CD4-positive, CD25-positive, alpha-beta regulatory T cell (primary cell): Measurements from ENCODE around the gene PROSER1. TPM values are rescaled to one million over a fixed set of nuclear protein-coding genes. Genes with fewer than 3 reads are reported as not detected.
"Not testable (repeated sequence)": the region's sequence is repeated elsewhere in the genome, so short reads cannot be mapped to it uniquely, and the experiment has no call there.

ENCODE experiments used
- ATAC-seq, 2 donors: fragments of 150-1000 bp; cut with Tn5 transposase; one replicate each; pipeline ENCODE4 v1.10.0; 2021; ENCODE audit warnings: low read depth in 2 of 2, moderate number of reproducible peaks in 2 of 2, moderate library complexity in 1 of 2
- DNase-seq, 3 donors: peaks; one replicate each; pipeline versions ENCODE4 v3.0.0 to v3.0.0-alpha.2; 2012 to 2022; ENCODE audit warnings: mixed read lengths in 1 of 3
- H3K27ac ChIP-seq: one replicate; pipeline ENCODE4 v1.7.0; 2013; ENCODE audit warnings: mild to moderate bottlenecking, low read length; ENCODE audit not compliant: insufficient read depth, poor library complexity, severe bottlenecking
- H3K27me3 ChIP-seq: one replicate; pipeline ENCODE4 v1.7.0; 2013; ENCODE audit warnings: low read length; ENCODE audit not compliant: control insufficient read depth, insufficient read depth
- H3K36me3 ChIP-seq: one replicate; pipeline ENCODE4 v1.7.0; 2013; ENCODE audit warnings: mild to moderate bottlenecking, low read length, moderate library complexity; ENCODE audit not compliant: control insufficient read depth, insufficient read depth
- H3K4me1 ChIP-seq: 2 replicates; pipeline ENCODE4 v1.7.0; 2013; ENCODE audit warnings: mild to moderate bottlenecking, low read length; ENCODE audit not compliant: insufficient read depth, control insufficient read depth, poor library complexity, severe bottlenecking
- H3K4me3 ChIP-seq: one replicate; pipeline ENCODE4 v1.7.0; 2013; ENCODE audit warnings: low read depth, mild to moderate bottlenecking, low read length, moderate library complexity
- H3K9me3 ChIP-seq, 2 experiments: 1 replicate in 1 of 2; 2 replicates in 1 of 2; pipeline ENCODE4 v1.7.0; 2013; ENCODE audit warnings: low read length in 2 of 2, mild to moderate bottlenecking in 1 of 2, moderate library complexity in 1 of 2; ENCODE audit not compliant: control insufficient read depth in 2 of 2
- H3K27ac Mint-ChIP-seq, 3 donors: one replicate each; pipeline ENCODE4 v1.8.0; 2020 to 2022; ENCODE audit warnings: mild to moderate bottlenecking in 3 of 3, mixed read lengths in 3 of 3, moderate library complexity in 2 of 3
- H3K27me3 Mint-ChIP-seq: one replicate; pipeline ENCODE4 v1.8.0; 2022; ENCODE audit warnings: mild to moderate bottlenecking, mixed read lengths
- H3K36me3 Mint-ChIP-seq: one replicate; pipeline ENCODE4 v1.8.0; 2020; ENCODE audit warnings: mixed read lengths
- H3K4me1 Mint-ChIP-seq, 4 donors: one replicate each; pipeline ENCODE4 v1.8.0; 2020 to 2022; ENCODE audit warnings: mixed read lengths in 4 of 4, mild to moderate bottlenecking in 1 of 4
- H3K4me3 Mint-ChIP-seq, 4 donors: one replicate each; pipeline ENCODE4 v1.8.0; 2020 to 2022; ENCODE audit warnings: mild to moderate bottlenecking in 4 of 4, mixed read lengths in 4 of 4, moderate library complexity in 3 of 4
- H3K9me3 Mint-ChIP-seq, 7 donors: one replicate each; pipeline ENCODE4 v1.8.0; 2020 to 2022; ENCODE audit warnings: mixed read lengths in 7 of 7, mild to moderate bottlenecking in 3 of 7, moderate library complexity in 2 of 7
- polyA plus RNA-seq, 4 donors: library from polyadenylated mRNA; unstranded; fragments of 300-500 nt; fragmentation: Illumina TruSeq; gene quantifications; one replicate each; pipeline ENCODE4 v1.2.3, GENCODE V29; 2021
- total RNA-seq: library from RNA; stranded (reverse); gene quantifications from one replicate; pipeline ENCODE4 v1.2.3, GENCODE V29; 2022

PROSER1 gene
- total RNA-seq, result 42.9 TPM
- polyA plus RNA-seq, result 10 to 100 TPM; 10.7 to 15.2 (median 13.3) TPM

DNA sequence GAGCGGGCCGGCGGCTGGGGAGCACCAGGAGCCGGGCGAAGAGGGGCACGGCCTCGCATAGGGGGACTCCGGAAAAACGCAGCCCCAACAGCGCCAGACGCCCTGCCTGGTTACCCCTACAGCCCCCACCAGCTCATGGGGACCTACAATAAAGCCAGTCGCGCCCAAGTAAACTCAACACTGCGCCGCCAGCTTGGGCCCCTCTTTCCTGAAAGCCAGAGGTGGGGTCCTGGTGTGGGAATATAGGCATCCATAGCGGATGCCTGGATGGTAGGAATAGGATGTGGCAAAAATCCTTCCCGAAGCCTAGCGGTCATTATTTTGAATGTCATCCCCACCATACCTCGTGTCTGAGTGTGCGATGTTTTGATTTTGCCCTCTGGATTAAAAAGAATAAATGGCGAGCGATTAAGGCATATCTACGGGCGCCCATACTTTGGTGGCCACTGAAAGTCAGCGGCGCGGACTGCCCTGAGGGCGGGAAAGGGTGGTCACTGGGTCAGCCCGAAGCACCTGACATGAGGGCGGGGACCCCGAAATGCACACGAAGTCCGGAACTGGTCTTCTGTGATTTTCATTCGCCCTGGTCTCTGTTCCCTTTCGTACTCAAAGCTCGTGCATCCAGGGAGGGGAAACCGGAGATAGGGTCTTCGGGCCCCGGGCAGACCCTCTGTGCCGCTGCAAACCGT, at the start of gene PROSER1, which contains the start of gene NHLRC3:
PROSER1 (minus strand) TSS at position 210 of the 689 bp plus-strand sequence. CDS start 847 bp downstream, outside the sequence.
NHLRC3 (plus strand) TSS at position 577 of the 689 bp plus-strand sequence. CDS start 184 bp downstream, outside the sequence.
- no peaks in the 10 kb centered on the region for H3K9me3 Mint-ChIP-seq
- H3K36me3 Mint-ChIP-seq, result peaks cover 4% of the 10 kb centered on the region
- H3K9me3 ChIP-seq, result no peaks in the 10 kb centered on the region
- DNase-seq (peak; percentile 70 to 86 (median 83)), ATAC-seq (peak; percentile 80 to 81)
- peak within 1 kb of the TSS; percentile 99 for H3K4me3 ChIP-seq
- no peaks in the 10 kb centered on the region for H3K27me3 Mint-ChIP-seq
- peak within 1 kb of the TSS; percentile 80 for H3K27ac ChIP-seq
- H3K27me3 ChIP-seq, result no peaks in the 10 kb centered on the region
- H3K4me3 Mint-ChIP-seq, result peak within 1 kb of the TSS; percentile 94 to 99 (median 97)
- H3K4me1 ChIP-seq, result peaks cover 45% of the 10 kb centered on the region
- H3K36me3 ChIP-seq, result no peaks in the 10 kb centered on the region
- peak within 1 kb of the TSS; percentile 97 to 98 (median 98) for H3K27ac Mint-ChIP-seq
- H3K4me1 Mint-ChIP-seq, result peaks cover 34 to 66% (median 51%) of the 10 kb centered on the region in 4 donors

DNA sequence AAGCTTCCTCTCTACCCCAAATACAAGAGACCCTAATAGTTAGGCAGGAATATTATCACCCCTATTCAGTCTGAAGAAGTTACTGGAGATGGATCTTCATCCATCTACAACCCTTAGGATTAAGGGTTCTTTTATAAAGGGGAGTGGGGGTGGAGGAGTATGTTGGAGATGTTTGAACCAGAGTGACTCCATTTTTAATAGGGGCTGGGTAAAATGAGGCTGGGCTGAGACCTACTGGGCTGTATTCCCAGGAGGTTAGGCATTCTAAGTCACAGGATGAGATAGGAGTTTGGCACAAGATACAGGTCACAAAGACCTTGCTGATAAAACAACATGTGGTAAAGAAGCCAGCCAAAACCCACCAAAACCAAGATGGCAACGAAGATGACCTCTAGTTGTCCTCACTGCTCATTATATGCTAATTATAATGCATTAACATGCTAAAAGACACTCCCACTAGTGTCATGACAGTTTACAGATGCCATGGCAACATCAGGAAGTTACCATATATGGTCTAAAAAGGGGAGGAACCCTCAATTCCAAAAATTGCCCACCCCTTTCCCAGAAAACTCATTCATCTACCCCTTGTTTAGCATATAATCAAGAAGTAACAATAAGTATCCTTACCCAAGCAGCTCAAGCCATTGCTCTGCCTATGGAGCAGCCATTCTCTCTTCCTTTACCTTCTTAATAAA, 48.5 kb upstream of the PROSER1 start:
- not testable (repeated sequence) for H3K9me3 ChIP-seq, H3K36me3 Mint-ChIP-seq, H3K4me3 ChIP-seq, H3K4me1 ChIP-seq, H3K4me1 Mint-ChIP-seq, H3K27ac ChIP-seq, DNase-seq, H3K9me3 Mint-ChIP-seq, H3K27me3 ChIP-seq, H3K4me3 Mint-ChIP-seq, ATAC-seq, H3K27me3 Mint-ChIP-seq, H3K27ac Mint-ChIP-seq, H3K36me3 ChIP-seq

DNA sequence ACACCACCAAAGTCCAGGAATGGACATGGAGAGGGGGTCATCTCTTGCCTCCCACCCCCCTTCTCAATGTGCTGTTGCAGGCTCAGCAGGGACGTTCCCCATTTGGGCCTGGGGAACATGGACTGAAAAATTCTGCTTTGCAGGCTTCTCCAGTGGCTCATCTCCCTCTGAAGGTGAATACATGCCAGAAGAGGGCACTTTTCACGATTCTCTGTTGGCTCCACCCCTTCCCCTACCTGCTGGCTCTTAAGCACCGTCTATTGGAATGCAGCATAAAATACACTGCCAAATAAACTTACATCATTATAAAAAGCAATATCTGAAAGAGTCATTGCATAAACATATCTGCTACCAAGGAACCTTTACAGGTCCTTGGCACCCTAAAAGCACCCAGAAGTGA, 36.1 kb upstream of the PROSER1 start:
- Histone ChIP-seq H3K4me1 (no peaks in the 10 kb centered on the region), H3K9me3 (peaks cover 0 to 3% of the 10 kb centered on the region in 2 experiments), H3K27me3 (peaks cover 25% of the 10 kb centered on the region), H3K4me3 (no peak overlapping the region), H3K27ac (no peak overlapping the region), H3K36me3 (no peaks in the 10 kb centered on the region)
- H3K27ac Mint-ChIP-seq, result no peak overlapping the region
- no peak overlapping the region for H3K4me3 Mint-ChIP-seq
- H3K4me1 Mint-ChIP-seq, result no peaks in the 10 kb centered on the region
- H3K9me3 Mint-ChIP-seq, result peaks cover 0 to 6% (median 0%) of the 10 kb centered on the region in 7 donors
- peaks cover 29% of the 10 kb centered on the region for H3K27me3 Mint-ChIP-seq
- DNase-seq, result no peak
- no peaks in the 10 kb centered on the region for H3K36me3 Mint-ChIP-seq
- ATAC-seq, result no peak

DNA sequence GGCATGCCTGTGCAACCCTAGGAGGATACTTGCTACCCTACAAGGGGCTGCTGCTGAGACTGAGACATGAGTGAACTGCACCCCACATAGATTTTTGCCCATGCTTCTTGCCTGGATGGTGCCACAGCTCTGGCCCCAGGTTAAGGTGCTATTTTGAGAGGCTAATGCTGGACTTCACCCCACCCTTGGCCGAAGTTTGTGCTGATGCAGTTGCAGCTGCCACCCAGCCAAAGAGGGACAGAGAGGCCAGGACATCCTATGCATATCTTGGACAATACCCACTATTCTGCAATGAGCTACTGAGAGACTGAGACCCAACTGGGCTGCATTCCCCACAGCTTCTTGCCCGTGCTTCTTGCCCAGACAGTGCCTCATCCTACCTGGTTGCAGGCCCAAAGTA, 35.0 kb upstream of the PROSER1 start:
- no peak for ATAC-seq
- Histone ChIP-seq H3K4me1 (no peaks in the 10 kb centered on the region), H3K36me3 (no peaks in the 10 kb centered on the region), H3K4me3 (no peak overlapping the region), H3K9me3 (peaks cover 0 to 3% of the 10 kb centered on the region in 2 experiments), H3K27ac (no peak overlapping the region), H3K27me3 (peaks cover 25% of the 10 kb centered on the region)
- Mint-ChIP-seq H3K36me3 (no peaks in the 10 kb centered on the region), H3K9me3 (peaks cover 0 to 6% (median 0%) of the 10 kb centered on the region in 7 donors), H3K4me3 (no peak overlapping the region), H3K27ac (no peak overlapping the region), H3K4me1 (no peaks in the 10 kb centered on the region), H3K27me3 (peaks cover 24% of the 10 kb centered on the region)
- DNase-seq, result no peak

DNA sequence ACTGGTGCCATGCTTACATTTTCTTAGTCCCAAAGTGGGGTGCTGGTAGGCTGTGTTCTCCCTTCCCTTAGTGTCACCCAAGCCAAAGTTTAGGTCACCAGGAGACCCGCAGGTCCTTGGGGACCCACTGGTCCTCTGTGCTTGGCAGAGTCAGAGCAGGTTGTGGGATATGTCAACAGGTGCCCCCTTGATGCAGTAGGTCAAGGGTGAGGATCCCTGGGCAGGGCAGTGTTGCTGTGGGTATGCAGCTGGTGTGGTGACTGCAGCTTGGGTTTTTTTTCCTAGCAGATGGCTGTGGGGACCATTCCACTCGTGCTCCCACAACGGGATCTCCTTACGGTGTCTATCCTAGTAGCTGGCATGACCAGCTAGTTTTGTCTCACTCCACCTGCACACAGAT, 24.1 kb upstream of the PROSER1 start:
- H3K4me1 ChIP-seq, result no peaks in the 10 kb centered on the region
- no peak overlapping the region for H3K4me3 Mint-ChIP-seq

DNA sequence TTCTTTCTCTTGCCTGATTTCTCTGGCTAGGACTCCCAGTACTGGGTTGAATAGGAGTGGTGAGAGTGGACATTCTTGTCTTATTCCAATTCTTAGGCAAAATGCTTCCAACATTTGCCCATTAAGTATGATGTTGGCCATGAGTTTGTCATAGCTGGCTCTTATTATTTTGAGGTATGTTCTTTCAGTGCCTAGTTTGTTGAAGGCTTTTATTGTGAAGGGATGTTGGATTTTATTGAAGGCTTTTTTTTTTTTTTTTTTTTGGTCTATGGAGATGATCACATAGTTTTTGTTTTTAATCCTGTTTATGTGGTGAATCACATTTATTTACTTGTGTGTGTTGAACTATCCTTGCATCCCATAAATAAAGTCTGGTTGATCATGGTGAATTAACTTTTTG, 20.2 kb upstream of the PROSER1 start:
- no peak for DNase-seq
- ATAC-seq, result no peak
- Mint-ChIP-seq H3K4me1 (peaks cover 6 to 34% (median 25%) of the 10 kb centered on the region in 4 donors), H3K4me3 (no peak overlapping the region), H3K9me3 (peaks cover 0 to 5% (median 3%) of the 10 kb centered on the region in 7 donors), H3K27me3 (no peaks in the 10 kb centered on the region), H3K36me3 (peaks cover 26% of the 10 kb centered on the region), H3K27ac (no peak overlapping the region)
- Histone ChIP-seq H3K4me1 (no peaks in the 10 kb centered on the region), H3K4me3 (no peak overlapping the region), H3K27ac (no peak overlapping the region), H3K9me3 (no peaks in the 10 kb centered on the region), H3K36me3 (peaks cover 3% of the 10 kb centered on the region), H3K27me3 (no peaks in the 10 kb centered on the region)

More for the DNA sequence above, 24.1 kb upstream of the PROSER1 start:
- peaks cover 0 to 5% (median 2%) of the 10 kb centered on the region in 7 donors for H3K9me3 Mint-ChIP-seq
- Histone ChIP-seq H3K9me3 (no peaks in the 10 kb centered on the region), H3K36me3 (no peaks in the 10 kb centered on the region), H3K27ac (no peak overlapping the region), H3K4me3 (no peak overlapping the region), H3K27me3 (no peaks in the 10 kb centered on the region)
- H3K27ac Mint-ChIP-seq, result no peak overlapping the region
- H3K36me3 Mint-ChIP-seq, result peaks cover 20% of the 10 kb centered on the region
- ATAC-seq (no peak), DNase-seq (no peak)
- peaks cover 6 to 24% (median 22%) of the 10 kb centered on the region in 4 donors for H3K4me1 Mint-ChIP-seq
- no peaks in the 10 kb centered on the region for H3K27me3 Mint-ChIP-seq

DNA sequence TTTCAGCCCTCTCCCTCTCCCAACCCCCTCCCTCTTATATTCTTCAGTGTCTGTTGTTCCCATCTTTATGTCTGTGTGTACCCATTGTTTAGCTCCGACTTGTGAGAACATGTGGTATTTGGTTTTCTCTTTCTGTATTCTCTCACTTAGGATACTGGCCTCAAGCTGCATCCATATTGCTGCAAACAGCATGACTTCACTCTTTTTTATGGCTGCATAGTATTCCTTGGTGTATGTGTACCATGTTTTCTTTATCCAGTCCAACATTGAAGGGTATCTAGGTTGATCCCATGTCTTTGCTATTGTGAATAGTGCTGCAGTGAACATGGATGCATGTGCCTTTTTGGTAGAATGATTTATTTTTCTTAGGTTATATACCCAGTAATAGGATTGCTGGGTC, 18.1 kb upstream of the PROSER1 start:
- H3K4me3 ChIP-seq, result no peak overlapping the region
- H3K36me3 ChIP-seq, result peaks cover 4% of the 10 kb centered on the region
- no peaks in the 10 kb centered on the region for H3K27me3 Mint-ChIP-seq
- H3K9me3 ChIP-seq, result no peaks in the 10 kb centered on the region
- peaks cover 0 to 4% (median 3%) of the 10 kb centered on the region in 7 donors for H3K9me3 Mint-ChIP-seq
- no peak for DNase-seq
- peaks cover 9 to 37% (median 27%) of the 10 kb centered on the region in 4 donors for H3K4me1 Mint-ChIP-seq
- H3K27ac Mint-ChIP-seq, result no peak overlapping the region
- no peak overlapping the region for H3K4me3 Mint-ChIP-seq
- ATAC-seq, result no peak
- no peak overlapping the region for H3K27ac ChIP-seq
- no peaks in the 10 kb centered on the region for H3K27me3 ChIP-seq
- peaks cover 23% of the 10 kb centered on the region for H3K36me3 Mint-ChIP-seq
- no peaks in the 10 kb centered on the region for H3K4me1 ChIP-seq
